Prostate gland (tissue), 2 donors: ENCODE measurements around the gene PATZ1. TPM values are rescaled to one million over a fixed set of nuclear protein-coding genes. Genes with fewer than 3 reads are reported as not detected.

ENCODE experiments used
- DNase-seq: peaks from one replicate; pipeline ENCODE4 v3.0.0-alpha.2; 2019; ENCODE audit warnings: low spot score
- H3K27ac ChIP-seq, 2 donors: fragments of 200-600 bp; sonication (generic); 2 replicates each; pipeline ENCODE4 v1.5.1; 2017 to 2019
- H3K27me3 ChIP-seq: fragments of 200-600 bp; sonication (generic); replicated peaks from 2 replicates; pipeline ENCODE4 v1.5.1; 2019; ENCODE audit not compliant: insufficient read depth
- H3K36me3 ChIP-seq, 2 donors: fragments of 200-600 bp; sonication (generic); 1 replicate in 1 of 2; 2 replicates in 1 of 2; pipeline versions ENCODE4 v1.5.1 to v1.8.1; 2017 to 2019
- H3K4me1 ChIP-seq: fragments of 200-600 bp; sonication (generic); replicated peaks from 2 replicates; pipeline ENCODE4 v1.5.1; 2019
- H3K4me3 ChIP-seq, 2 donors: fragments of 200-600 bp; sonication (generic); 2 replicates each; pipeline ENCODE4 v1.5.1; 2017 to 2019
- H3K9me3 ChIP-seq: fragments of 200-600 bp; sonication (generic); 2 replicates; pipeline ENCODE4 v1.5.1; 2017
- POLR2A ChIP-seq: fragments of 450-650 bp; IDR thresholded peaks from one replicate; pipeline ENCODE4 v1.6.1; 2016; ENCODE audit warnings: antibody characterized with exemption, mild to moderate bottlenecking
- POLR2AphosphoS5 ChIP-seq: sonication (generic); formaldehyde crosslinking; IDR thresholded peaks from one replicate; pipeline ENCODE4 v1.6.1; 2017; ENCODE audit warnings: antibody characterized with exemption
- WGBS: methylation state at CpG from one replicate; pipeline ENCODE4 v1.1.5; 2018; 5-methylcytosine and 5-hydroxymethylcytosine counted together
- intact Hi-C: fragments of 100-400 bp; cut with DNase I; formaldehyde crosslinking; loops from one replicate; pipeline ENCODE4 v1.14.2; 2022
- total RNA-seq, 2 donors: library from RNA; depleted of rRNA; stranded (reverse); fragments of >200 nt; gene quantifications; one replicate each; pipeline ENCODE4 v1.1.0, GENCODE V29; 2016
- TF ChIP-seq, protein P1 (sequence below), 4 experiments: fragments of 200-600 bp in 2 of 4; fragments of 450-650 bp in 2 of 4; sonication (generic) in 2 of 4; IDR thresholded peaks; 1 replicate in 3 of 4; 2 replicates in 1 of 4; pipeline ENCODE4 v1.5.1; 2016 to 2019; ENCODE audit warnings: antibody characterized with exemption in 4 of 4, mild to moderate bottlenecking in 2 of 4, moderate library complexity in 2 of 4

The PATZ1 gene
- total RNA-seq, 2 donors from 2014 or later: 38.5 to 58.4 TPM

DNA sequence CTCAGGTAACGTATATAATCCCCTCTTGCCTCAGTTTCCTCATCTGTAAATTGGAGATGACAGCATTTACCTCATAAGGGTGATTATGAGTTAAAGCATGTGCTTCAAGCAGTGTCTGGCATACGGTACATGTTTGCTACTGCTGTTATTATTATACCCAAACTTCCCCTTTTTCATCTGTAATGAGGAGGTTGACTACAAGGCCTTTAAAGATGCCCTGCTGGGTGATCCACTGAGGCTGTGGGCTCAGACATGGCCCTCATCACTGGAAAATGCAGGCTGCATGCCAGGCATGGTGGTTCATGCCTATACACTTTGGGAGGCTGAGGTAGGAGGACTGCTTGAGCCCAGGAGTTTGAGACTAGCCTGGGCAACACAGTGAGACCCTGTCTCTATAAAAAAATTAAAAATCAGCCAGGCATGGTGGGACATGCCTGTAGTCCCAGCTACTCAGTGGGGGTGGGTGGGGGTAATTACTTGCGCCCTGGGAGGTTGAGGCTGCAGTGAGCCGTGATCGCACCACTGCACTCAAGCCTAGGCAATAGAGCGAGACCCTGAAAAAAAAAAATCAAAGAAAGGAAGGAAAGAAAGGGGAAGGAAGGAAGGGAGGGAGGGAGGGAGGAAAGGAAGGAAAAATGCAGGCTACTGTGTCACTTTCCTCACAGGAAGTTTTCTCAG is 58.2 kb downstream of the PATZ1 start:
- no peaks in the 10 kb centered on the region for H3K36me3 ChIP-seq
- no peaks in the 10 kb centered on the region for H3K9me3 ChIP-seq
- H3K27ac ChIP-seq: peak overlapping the region; percentile 16 to 91
- no peaks in the 10 kb centered on the region for H3K4me1 ChIP-seq
- no peak for DNase-seq
- intact Hi-C loops: no loop called here
- 89% methylated on average over 6 of the region's 6 CpGs for WGBS
- TF ChIP-seq POLR2AphosphoS5 (no peak), POLR2A (no peak)
- TF ChIP-seq, protein P1, sequence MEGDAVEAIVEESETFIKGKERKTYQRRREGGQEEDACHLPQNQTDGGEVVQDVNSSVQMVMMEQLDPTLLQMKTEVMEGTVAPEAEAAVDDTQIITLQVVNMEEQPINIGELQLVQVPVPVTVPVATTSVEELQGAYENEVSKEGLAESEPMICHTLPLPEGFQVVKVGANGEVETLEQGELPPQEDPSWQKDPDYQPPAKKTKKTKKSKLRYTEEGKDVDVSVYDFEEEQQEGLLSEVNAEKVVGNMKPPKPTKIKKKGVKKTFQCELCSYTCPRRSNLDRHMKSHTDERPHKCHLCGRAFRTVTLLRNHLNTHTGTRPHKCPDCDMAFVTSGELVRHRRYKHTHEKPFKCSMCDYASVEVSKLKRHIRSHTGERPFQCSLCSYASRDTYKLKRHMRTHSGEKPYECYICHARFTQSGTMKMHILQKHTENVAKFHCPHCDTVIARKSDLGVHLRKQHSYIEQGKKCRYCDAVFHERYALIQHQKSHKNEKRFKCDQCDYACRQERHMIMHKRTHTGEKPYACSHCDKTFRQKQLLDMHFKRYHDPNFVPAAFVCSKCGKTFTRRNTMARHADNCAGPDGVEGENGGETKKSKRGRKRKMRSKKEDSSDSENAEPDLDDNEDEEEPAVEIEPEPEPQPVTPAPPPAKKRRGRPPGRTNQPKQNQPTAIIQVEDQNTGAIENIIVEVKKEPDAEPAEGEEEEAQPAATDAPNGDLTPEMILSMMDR (IDR thresholded peaks at IDR 0.05): no peak
- H3K4me3 ChIP-seq: no peak overlapping the region
- no peaks in the 10 kb centered on the region for H3K27me3 ChIP-seq

DNA sequence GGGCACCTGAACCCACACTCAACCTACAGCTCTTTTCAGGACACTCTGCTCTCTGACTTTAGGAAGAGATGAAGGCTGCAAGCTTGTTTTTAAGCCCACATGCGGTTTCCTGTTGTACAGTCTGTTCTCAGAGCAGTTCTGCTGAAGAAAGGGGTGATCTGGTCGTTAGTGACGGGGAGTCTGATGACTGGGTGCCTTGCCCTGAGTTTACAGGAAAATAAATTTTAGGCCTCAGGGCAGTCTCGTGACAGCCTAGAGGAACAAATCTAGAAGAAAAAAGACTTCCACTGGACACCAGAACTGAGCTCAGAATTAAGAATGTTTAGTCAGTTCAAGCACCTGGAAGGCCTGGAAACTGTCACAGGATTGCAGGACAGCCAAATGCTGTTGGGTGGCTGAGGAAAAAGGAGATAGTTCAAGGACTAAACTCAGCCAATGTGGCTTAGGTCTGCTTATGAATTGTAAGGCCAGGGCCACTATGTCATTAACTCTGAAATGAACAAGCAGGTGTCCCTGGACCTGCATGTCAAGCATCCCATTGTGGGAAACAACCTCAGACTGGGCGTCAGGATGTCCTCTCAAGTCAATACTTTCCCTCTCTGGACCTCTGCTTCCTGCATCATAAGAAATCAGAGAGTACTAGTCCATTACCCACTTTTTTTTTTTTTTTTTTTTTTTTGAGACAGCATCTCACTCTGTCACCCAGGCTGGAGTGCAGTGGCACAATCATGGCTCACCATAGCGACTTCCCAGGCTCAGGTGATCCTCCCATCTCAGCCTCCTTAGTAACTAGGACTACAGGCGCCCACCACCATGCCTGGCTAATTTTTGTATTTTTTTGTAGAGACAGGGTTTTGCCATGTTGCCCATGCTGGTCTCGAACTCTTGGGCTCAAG is 59.5 kb downstream of the PATZ1 start:
- H3K27ac ChIP-seq: peak overlapping the region; percentile 18 to 33
- intact Hi-C loops: no loop called here

DNA sequence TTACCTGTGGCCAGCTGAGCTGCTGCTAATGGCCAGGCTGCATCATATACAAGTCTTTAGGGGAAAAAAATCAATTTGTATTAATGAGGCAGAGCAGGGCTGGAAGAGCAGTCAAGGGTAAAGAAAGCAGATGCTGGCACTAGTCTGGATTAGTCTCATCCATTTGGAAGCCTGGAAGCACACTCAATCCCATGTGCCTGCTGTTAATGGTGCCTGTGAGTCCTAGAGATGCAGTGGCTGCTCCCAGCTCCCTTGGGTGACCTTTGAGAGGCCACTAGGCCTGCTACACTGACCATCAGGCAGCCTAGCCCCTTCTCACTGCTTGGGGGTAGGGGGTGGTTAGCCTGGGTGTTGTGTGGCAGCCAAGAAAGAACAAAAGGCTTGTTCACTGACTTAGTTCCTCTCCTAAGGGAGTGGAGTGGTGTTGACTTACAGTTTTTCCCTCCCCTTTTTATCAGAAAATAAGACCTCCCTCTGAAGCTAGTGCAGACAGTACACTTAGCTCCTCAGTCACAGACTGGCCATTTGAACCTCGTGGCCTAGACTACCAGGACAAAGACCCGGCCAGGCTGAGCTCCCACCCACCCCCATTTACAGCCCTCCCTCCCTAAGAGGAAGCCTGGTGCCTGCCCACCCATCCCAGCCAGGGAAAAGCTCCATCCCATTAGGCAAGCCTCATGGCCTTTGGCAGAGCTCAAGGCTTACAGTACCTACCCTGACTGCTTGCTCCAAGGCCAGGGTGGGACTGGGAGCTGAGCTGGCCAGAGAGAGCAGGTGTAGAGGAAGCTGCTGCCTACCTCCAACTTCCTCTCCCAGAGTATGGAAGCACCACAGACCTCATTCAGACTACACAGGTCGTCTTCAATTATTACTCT is 61.6 kb downstream of the PATZ1 start:
- intact Hi-C loops: no loop called here
- Histone ChIP-seq H3K4me1 (no peaks in the 10 kb centered on the region), H3K27ac (peak overlapping the region; percentile 28 to 33), H3K4me3 (no peak overlapping the region), H3K36me3 (no peaks in the 10 kb centered on the region), H3K9me3 (no peaks in the 10 kb centered on the region), H3K27me3 (no peaks in the 10 kb centered on the region)
- TF ChIP-seq, protein P1 (IDR thresholded peaks at IDR 0.05): no peak
- TF ChIP-seq POLR2AphosphoS5 (no peak), POLR2A (no peak)
- no peak for DNase-seq
- 35% methylated on average over 3 of the region's 3 CpGs for WGBS

More for the DNA sequence above, 59.5 kb downstream of the PATZ1 start:
- no peaks in the 10 kb centered on the region for H3K27me3 ChIP-seq
- TF ChIP-seq, protein P1 (IDR thresholded peaks at IDR 0.05): no peak
- peak; percentile 13 for TF ChIP-seq POLR2AphosphoS5
- no peaks in the 10 kb centered on the region for H3K36me3 ChIP-seq
- no peak overlapping the region for H3K4me3 ChIP-seq
- no peak for DNase-seq
- H3K9me3 ChIP-seq: no peaks in the 10 kb centered on the region
- no peaks in the 10 kb centered on the region for H3K4me1 ChIP-seq
- WGBS: 71% methylated on average over 8 of the region's 8 CpGs

DNA sequence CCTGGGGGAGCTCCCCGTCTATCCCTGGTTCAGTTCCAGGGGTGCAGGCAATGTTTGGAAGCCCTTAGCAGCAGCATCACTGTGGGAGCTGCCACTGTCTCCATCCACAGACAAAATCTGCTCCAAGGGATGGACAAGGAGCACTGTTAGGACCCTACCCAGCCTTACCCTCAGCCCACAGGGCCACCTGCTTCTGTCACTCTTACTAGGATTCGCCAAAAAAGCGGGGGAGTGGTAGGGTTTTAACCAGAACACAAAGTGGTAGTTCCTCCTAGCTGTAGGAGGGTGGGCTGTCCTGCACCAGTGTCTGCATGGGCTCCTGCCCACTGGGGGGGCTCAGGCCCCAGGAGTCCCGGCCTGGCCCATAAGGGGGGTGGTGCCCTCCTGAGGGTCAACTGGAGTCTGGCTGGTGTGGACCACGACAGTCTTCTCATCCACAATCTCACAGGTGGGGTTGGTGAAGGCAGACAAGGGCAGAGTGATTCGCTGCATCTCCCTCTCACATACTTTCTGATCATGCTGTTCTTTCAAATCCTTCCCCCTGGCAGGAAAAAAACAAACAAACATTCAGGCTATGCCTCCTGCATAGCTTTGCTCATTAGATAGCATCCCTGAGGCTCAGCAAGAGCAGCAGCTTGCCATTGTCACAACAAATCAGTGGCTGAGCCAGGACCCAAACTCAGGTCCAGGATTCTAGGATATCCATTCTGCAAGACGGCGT is 63.2 kb downstream of the PATZ1 start:
- H3K9me3 ChIP-seq: no peaks in the 10 kb centered on the region
- no peaks in the 10 kb centered on the region for H3K36me3 ChIP-seq
- TF ChIP-seq POLR2AphosphoS5: no peak
- no peak for TF ChIP-seq POLR2A
- TF ChIP-seq, protein P1 (IDR thresholded peaks at IDR 0.05): no peak
- H3K4me3 ChIP-seq: no peak overlapping the region
- intact Hi-C loops: no loop called here
- H3K27me3 ChIP-seq: no peaks in the 10 kb centered on the region
- no peak for DNase-seq
- H3K27ac ChIP-seq: no peak overlapping the region
- no peaks in the 10 kb centered on the region for H3K4me1 ChIP-seq
- 66% methylated on average over 8 of the region's 8 CpGs for WGBS
